GM10248 (cell line): Measurements from ENCODE around the gene CGRRF1.

Experiments
- CTCF ChIA-PET: fragments of 300-600 bp; sonication (Branson Sonifier 250); formaldehyde crosslinking; extraction: SDS; loops from one replicate; lab custom pipeline; 2021; ENCODE audit warnings: antibody characterized with exemption; lab: Yijun Ruan, JAX
- POLR2A ChIA-PET: fragments of 350-650 bp; sonication (Branson Sonifier 250); formaldehyde crosslinking; extraction: SDS; loops from one replicate; lab custom pipeline; 2020; ENCODE audit warnings: antibody characterized with exemption; lab: Yijun Ruan, JAX
- DNase-seq: peaks from one replicate; pipeline ENCODE4 v3.0.0; 2012; ENCODE audit errors: extremely low spot score
- TF ChIP-seq, protein P1 (sequence below): IDR thresholded peaks from 2 replicates; pipeline ENCODE4 v1.5.1; 2012; ENCODE audit warnings: mild to moderate bottlenecking, low read depth; ENCODE audit errors: extremely low read depth, missing control alignments, control extremely low read depth

Gene CGRRF1

GRCh38 chr14:54498095-54498531 is 11.6 kb upstream of the CGRRF1 start:
- CTCF ChIA-PET, result interaction anchor here (6.0 kb wide), 1 partner anchor 9 kb away, joined by 50 read pairs; the partner anchor contains the start of gene CGRRF1
- TF ChIP-seq, protein P1, sequence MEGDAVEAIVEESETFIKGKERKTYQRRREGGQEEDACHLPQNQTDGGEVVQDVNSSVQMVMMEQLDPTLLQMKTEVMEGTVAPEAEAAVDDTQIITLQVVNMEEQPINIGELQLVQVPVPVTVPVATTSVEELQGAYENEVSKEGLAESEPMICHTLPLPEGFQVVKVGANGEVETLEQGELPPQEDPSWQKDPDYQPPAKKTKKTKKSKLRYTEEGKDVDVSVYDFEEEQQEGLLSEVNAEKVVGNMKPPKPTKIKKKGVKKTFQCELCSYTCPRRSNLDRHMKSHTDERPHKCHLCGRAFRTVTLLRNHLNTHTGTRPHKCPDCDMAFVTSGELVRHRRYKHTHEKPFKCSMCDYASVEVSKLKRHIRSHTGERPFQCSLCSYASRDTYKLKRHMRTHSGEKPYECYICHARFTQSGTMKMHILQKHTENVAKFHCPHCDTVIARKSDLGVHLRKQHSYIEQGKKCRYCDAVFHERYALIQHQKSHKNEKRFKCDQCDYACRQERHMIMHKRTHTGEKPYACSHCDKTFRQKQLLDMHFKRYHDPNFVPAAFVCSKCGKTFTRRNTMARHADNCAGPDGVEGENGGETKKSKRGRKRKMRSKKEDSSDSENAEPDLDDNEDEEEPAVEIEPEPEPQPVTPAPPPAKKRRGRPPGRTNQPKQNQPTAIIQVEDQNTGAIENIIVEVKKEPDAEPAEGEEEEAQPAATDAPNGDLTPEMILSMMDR, result no peak
- DNase-seq, result no peak
- POLR2A ChIA-PET, result no interaction called here

DNA sequence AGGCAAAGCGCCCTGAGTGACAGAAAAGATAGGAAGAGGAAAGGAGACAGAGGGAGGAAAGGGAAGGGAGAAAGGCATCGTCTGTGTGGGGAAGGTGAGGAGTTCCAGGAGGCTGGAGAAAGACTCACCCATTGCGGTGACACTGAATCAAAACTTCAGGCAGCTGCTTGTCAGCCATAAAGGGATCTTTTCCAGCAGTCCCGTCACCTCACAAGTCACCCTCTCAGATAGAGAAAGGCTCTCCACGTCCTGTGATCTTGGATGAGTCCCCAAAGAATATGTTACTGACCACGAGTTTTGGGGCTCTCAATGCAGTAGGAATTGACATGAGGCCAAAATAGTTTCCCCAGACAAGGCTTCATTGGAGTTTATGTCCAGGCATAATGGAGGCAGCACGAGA is 11.1 kb upstream of the CGRRF1 start:
- CTCF ChIA-PET, result no interaction called here
- TF ChIP-seq, protein P1, result no peak
- POLR2A ChIA-PET, result no interaction called here
- DNase-seq, result no peak

- no peak for DNase-seq
- TF ChIP-seq, protein P1, result no peak
- ChIA-PET CTCF (interaction anchor here (0.9 kb wide), 1 partner anchor 9 kb away, joined by 4 read pairs; the partner anchor contains the start of gene CGRRF1), POLR2A (no interaction called here)
Measured at GRCh38 chr14:54500744-54501143, 9.0 kb upstream of the CGRRF1 start.

DNA sequence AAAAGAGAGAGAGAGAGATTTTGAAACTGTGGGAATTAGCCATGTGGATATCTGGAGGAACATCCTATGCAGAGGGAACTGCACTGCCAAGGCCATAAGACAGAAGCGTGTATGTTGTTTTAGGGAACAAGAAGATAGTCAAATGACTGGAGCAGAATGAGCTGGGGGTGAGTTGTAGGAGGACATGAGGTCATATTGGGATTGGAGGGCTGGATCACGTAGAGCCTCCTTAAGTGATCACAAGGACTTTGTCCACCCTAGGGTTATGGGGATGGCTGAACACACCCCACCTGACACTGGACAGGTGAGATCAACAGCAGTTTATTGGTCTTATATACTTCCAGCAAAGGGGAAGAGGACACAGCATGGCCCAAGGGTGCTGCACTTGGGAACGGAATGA is 8.2 kb upstream of the CGRRF1 start:
- CTCF ChIA-PET, result interaction anchor here (1.2 kb wide), 1 partner anchor 9 kb away, joined by 5 read pairs; no protein-coding TSS in a partner anchor
- TF ChIP-seq, protein P1, result no peak
- POLR2A ChIA-PET, result no interaction called here
- DNase-seq, result no peak

GRCh38 chr14:54502602-54503001 is 7.1 kb upstream of the CGRRF1 start:
- ChIA-PET CTCF (interaction anchor here (0.6 to 1.5 kb wide), 3 partner anchors 8 to 13 kb away, joined by 3 to 5 read pairs (median 4); no protein-coding TSS in a partner anchor), POLR2A (no interaction called here)
- TF ChIP-seq, protein P1, result no peak
- DNase-seq, result no peak

GRCh38 chr14:54503486-54503885 is 6.2 kb upstream of the CGRRF1 start:
- ChIA-PET POLR2A (no interaction called here), CTCF (interaction anchor here (1.2 to 7.3 kb wide), 4 partner anchors 8 to 20 kb away, joined by 3 to 50 read pairs (median 5); no protein-coding TSS in a partner anchor)
- no peak for DNase-seq
- TF ChIP-seq, protein P1, result peak; percentile 15
